Glomerular visceral epithelial cell (primary cell): Measurements from ENCODE around the gene PARD6B.
"Not testable (repeated sequence)": the region's sequence is repeated elsewhere in the genome, so short reads cannot be mapped to it uniquely, and the experiment has no call there.

Experiments
- DNase-seq: peaks from one replicate; pipeline ENCODE4 v3.0.0-alpha.2; 2016; ENCODE audit errors: extremely low spot score

Gene PARD6B

DNA sequence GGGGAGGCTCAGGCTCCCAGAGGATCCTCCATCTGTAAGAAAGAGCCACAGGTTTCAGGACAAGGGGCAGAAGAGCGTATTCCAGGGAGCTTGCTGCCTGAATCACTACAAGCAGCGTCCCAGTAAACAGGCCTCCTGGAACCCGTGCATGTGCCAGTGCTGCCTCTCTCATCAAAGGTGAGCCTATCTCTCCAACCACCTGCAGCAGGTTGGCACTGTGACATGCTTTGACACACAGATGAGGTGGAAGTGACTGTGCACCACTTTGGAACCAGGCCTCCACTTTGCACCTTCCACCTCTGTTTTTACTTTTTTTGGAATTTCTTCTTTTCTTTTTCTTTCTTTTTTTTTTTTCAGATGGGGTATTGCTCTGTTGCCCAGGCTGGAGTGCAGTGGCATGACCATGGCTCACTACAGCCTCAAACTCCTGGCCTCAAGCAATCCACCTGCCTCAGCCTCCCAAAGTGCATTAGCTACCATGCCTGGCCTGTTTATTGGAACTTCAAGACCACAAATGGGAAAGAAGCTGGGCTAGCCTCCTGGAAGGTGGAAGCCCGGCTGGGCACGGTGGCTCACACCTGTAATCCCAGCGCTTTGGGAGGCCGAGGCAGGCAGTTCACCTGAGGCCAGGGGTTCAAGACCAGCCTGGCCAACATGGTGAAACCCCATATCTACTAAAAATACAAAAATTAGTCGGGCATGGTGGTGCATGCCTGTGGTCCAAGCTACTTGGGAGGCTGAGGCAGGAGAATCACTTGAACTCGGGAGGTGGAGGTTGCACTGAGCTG lies 27.5 kb upstream of the PARD6B start:
- DNase-seq, result not testable (repeated sequence)

DNA sequence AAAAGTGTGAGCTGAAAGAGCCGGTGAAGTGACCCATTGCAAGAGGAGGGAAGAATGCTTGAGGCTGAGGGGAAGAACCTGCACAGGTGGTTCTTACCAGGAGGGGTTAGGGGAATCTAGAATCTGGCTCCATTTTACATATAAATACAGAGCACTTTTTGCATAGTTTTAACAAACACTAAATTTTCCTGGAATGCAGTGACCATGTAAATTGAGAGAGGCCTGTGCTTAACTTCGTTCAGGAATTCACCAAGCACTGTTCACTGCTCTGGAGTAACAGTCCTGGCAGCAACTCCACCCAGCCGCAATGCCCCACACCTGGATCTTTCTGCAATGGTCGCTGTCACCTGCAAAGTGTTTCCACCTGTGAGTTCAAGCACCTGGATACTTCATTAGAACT lies 26.9 kb upstream of the PARD6B start:
- no peak for DNase-seq

DNA sequence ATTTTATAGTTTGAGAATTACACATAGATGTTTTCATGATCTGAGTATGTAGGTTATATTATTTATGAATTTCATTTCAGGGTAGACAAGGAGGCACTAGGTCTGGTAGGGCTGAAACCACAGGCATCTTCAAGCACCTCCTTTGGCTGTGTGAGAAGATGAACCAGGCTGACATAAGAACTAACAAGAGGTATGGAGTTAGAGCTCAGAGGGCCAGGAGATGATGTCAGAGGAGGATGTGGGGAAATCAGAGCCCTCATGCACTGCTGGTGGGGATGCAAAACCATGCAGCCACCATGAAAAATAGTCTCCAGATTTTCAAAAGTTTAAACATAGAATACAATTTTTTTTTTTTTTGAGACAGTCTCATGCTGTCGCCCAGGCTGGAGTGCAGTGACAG lies 26.4 kb upstream of the PARD6B start:
- DNase-seq, result peak; percentile 53

DNA sequence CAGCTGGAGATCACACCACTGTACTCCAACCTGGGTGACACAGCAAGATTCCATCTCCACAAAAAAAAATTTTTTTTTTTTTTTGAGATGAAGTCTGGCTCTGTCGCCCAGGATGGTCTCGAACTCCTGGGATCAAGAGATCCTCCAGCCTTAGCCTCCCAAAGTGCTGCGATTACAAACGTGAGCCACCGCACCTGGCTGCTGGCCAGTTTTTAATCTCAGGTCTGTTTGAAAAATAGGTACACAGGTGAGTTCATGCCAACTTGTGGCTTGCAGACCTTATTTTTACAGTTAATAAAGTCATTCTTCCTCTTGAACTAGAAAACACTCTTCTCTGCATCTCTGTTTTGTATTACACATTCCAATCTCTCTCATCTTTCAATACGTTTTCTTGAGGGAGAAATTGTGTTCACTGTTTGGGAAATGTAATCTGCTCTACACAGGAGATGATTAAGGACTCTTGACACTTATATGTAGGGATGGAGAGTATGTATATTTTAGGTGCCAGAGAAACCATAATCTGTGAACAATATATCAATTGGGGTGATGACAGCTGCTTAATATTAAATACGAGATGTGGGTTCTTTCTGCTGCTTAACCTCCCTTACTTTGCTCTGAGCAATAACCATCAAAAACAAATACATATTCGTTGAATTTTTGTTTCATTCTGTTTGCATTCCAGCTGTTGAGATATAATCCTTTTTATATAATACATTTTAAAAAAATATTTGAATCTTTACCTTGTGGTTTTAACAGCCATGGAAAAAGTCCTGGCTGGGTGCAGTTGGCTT lies 22.3 kb upstream of the PARD6B start:
- no peak for DNase-seq

DNA sequence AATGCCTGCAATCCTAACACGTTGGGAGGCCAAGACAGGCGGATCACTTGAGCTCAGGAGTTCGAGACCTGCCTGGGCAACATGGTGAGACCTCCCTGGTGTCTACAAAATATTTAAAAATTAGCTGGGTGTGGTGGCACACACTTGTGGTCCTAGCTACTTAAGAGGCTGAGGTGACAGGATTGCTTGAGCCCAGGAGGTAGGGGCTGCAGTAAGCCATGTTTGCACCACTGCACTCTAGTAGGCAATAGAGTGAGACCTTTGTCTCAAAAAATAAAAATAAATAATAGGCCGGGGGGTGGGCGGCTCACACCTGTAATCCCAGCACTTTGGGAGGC lies 21.8 kb upstream of the PARD6B start:
- no peak for DNase-seq

DNA sequence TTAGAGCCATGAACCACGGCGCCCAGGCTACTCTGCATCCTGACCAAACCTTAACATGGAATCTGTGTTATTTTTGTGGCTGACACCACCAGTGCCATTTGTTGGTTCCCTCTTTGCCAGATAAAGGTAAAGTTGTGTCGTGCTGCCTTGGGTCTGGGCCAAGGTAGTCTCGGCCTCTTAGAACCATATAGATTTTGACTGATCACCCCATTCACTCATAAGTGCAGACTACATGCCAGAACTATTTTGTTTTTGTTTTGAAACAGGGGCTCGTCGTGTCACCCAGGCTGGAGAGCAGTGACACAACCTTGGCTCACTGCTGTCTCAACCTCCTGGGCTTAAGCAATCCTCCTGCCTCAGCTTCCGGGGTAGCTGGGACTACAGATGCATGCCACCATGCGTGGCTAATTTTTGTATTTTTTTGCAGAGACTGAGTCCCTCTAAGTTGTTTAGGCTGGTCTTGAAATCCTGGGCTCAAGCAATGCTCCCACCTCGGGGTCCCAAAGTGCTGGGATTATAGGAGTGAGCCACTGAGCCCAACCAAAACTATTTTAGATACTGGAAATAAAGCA lies 20.8 kb upstream of the PARD6B start:
- no peak for DNase-seq

DNA sequence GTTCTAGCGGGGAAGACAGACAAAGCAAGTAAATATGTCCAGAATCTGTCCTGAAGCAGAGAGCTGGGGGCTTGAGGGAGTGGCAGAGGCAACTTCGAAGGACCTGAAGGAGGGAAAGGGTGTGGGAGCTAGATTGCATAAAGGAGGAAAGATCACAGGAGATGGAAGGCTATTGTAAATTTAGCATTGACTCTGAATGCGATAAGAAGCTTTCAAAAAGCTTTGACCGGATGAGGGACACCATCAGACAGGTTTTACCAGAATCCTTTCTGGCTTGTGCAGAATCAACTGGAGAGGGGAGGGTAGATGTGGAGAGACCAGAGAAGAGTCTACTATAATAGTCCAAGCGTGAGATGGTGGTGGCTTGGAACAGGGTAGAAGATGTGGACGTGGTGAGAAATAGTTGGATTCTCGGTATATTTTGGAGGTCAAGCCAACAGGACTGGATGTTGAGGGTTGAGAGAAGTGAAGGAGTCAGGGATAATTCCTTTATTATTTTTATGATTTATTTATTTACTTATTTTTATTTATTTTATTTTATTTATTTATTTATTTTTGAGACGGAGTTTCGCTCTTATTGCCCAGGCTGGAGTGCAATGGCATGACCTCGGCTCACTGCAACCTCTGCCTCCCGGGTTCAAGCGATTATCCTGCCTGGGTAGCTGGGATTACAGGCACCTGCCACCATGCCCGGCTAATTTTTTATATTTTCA lies 20.1 kb upstream of the PARD6B start:
- no peak for DNase-seq

DNA sequence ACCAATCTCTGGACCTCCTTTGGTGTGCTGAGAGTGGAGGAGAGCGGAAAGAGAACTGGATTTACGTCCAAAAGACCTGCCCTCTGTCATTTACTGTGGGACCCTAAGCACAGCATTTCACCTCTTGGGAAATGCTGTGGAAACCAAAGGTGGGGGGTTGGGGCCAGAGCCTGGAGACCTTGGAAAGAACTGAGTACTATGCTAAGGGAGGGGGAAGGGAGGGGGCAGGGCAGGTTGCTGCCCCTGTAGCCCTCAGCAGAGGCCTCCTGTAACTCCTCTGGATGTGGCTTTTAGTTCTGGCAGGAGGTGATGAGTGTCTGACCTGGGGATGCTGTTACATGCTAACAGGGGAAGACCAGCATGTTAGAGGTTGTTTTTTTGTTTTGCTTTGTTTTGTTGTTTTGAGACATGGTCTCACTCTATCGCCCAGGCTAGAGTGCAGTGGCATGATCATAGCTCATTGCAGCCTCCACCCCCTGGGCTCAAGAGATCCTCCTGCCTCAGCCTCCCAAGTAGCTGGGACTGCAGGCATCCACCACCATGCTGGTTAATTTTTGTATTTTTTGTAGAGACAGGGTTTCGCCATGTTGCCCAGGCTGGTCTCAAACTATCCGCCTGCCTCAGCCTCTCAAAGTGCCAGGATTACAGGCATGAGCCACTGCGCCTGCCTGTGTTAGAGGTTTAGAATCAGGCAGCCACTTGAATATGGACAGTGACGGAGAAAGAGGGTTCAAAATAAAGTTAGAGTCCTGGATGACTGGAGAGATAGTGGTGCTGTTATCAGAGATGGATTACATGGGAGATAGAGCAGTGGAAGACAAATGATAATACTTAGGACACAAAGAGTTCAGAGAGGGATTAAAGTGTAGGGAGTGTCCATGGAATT lies 18.4 kb upstream of the PARD6B start:
- DNase-seq, result no peak

DNA sequence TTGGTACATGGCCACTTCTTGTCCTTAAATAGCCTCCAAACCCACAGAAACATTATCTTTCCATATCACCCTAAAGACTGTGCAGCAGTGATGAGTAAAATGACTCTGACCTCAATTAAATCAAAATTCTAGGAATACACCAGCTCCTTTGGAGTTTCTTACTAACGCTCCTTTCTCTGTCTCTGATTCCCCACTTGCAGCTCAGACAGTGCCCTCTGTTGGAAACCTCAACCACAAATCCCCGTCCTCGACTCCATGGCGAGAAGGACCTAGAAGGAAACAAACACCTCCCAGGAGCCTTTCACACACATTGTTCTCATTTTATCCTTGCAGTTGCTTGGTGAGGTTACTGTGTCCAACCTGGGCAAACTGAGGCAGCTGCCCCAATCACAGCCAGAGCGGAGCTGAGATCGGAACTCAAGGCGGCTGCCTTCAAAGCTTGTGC lies 17.7 kb upstream of the PARD6B start:
- no peak for DNase-seq

DNA sequence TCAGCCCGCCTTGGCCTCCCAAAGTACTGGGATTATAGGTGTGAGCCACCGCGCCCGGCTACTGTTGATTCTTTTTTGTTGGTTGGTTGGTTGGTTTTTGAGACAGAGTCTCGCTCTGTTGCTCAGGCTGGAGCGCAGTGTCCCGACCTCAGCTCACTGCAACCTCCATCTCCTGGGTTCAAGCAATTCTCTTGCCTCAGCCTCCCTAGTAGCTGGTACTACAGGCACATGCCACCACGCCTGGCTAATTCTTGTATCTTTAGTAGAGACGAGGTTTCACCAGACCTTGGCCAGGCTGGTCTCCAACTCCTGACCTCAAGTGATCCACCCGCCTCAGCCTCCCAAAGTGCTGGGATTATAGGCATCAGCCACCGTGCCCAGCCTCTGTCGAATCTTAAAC lies 17.0 kb upstream of the PARD6B start:
- DNase-seq, result not testable (repeated sequence)

DNA sequence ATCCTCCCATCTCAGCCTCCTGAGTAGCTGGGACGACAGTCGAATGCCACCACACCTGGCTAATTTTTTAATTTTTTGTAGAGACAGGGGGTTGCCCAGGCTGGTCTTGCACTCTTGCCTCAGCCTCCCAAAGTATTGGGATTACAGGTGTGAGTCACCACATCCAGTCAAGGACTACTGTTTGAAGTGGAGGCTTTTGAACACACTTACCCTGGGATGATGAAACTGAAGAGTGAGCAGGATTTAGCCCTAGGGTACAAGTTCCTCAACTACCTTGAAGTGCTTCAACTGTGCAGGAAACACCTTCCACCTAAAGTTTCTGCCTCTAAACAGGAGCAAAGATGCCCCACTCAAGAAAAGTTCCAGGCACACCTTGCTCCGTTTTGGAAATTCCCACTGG lies 15.7 kb upstream of the PARD6B start:
- no peak for DNase-seq

DNA sequence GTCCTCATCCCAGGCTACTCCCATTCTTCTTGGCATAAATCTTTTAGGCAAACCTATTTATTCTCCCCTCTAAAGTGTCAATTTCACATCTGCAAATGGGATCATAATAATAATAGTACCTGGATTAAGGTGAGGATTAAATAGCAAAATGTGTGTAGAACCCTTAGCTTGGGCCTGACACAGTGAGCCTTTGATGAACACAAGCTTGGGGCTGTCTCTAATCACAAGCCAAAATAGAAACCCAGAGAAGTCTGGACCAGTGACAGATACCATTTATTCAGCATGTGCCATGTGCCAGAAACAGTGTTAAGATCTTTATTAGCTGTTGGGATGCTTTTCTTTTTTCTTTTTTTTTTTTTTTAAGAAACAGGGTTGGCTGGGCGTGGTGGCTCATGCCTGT lies 14.9 kb upstream of the PARD6B start:
- DNase-seq, result no peak

DNA sequence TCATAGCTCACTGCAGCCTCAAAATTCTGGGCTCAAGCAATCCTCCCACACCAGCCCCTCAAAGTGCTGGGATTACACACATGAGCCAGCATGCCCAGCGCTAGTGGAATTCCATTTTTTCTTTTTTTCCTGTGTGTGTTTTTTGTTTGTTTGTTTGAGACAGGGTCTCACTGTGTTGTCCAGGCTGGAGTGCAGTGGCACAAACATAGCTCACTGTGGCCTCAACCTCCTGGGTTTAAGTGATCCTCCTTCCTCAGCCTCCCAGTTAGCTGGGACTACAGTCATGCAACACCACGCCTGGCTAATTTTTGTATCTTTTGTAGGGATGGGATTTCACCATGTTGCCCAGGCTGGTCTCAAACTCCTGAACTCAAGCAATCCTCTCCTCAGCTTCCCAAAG lies 14.1 kb upstream of the PARD6B start:
- no peak for DNase-seq

DNA sequence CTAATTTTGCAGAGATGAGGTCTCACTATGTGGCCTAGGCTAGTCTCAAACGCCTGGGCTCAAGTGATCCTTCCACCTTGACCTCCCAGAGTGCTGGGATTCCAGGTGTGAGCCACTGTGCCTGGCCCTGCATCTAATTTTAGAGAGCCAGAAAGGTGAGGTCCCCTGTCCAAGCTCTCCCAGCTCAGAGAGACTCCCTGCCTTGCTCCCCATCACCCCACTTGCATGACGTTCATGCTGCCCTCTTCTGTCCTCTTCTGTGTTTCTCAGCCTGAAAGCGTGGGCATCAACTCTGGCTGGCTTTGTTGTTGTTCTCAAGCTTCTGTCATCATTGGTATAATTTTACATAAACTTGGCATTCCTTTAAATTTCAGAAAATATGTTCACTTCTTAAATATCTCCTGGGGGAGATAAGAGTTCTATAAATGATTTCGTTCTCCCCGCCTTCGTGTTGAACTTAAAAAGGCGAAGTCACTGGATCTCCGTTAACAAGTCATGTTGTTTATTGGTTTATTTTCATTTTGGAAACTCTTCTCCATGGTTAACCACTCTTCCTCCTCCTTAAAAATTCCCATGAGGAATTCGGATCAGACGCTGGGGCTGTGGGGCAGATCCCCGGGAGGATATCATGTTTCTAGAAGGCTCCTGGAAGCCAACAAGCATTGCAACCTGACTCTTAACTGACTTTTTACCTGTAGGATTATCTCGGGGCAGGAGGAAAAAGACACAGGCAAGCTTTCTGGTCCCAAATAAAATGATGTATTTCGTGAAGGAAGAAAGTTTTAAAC lies 13.2 kb upstream of the PARD6B start:
- no peak for DNase-seq

DNA sequence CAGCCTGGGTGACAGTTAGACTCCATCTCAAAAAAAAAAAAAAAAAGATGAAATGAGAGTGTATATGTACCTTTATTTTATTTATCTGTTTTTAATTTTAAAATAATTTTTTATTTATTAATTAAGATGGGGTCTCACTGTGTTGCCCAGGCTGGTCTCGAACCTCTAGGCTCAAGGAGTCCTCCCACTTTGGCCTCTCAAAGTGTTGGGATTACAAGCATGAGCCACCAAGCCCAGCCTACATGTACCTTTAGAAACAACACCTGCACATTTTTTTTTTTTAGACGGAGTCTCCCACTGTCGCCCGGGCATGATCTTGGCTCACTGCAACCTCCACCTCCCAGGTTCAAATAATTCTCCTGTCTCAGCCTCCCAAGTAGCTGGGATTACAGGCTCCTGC lies 12.1 kb upstream of the PARD6B start:
- no peak for DNase-seq

DNA sequence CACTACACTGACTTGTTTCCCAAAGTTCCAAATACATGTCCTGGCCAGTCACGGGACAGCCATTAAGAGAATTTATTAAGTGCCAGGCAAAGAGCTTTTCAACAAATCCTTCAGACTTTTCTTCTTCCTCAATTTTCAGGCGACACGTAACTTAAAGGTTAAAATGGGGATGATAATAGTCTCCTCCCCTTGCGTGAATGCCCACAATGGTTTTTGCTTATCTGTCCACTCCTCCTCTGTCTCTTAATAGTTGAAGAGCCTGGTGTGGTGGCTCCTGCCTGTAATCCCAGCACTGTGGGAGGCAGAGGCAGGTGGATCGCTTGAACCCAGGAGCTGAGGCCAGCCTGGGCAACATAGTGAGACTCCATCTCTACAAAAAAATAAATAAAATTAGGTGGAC lies 11.4 kb upstream of the PARD6B start:
- DNase-seq, result no peak

DNA sequence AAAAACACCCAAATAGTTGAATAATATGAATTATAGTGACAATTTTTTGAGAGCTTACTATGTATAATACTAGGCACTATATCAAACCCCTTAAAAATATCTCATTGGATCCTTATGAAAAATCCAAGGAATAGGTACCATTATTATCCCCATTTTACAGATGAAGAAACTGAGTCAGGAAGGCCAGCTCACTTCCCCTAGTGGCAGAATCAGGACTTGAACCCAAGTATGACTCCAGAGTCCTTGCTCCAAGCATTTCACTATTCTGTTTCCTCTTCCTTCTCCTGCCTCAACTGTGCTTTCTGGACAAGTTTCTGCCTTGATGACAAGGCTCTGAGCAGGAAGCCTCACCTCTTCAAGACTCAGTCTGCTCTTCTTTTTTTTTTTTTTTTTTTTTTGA lies 10.8 kb upstream of the PARD6B start:
- DNase-seq, result no peak

DNA sequence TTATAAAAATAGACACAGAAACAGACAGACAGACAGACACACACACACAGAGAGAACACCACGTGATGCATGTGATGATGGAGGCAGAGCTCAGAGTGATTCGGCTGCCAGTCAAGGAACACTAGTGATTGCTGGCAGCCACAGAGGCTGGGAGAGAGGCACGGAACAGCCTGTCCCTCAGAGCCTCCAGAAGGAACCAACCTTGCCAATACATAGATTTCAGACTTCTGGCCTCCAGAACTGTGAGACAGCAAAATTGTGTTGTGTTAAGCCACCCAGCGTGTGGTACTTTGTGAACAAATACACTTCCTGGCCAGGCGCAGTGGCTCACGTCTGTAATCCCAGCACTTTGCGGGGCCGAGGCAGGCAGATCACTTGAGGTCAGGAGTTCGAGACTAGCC lies 9.5 kb upstream of the PARD6B start:
- DNase-seq, result no peak

DNA sequence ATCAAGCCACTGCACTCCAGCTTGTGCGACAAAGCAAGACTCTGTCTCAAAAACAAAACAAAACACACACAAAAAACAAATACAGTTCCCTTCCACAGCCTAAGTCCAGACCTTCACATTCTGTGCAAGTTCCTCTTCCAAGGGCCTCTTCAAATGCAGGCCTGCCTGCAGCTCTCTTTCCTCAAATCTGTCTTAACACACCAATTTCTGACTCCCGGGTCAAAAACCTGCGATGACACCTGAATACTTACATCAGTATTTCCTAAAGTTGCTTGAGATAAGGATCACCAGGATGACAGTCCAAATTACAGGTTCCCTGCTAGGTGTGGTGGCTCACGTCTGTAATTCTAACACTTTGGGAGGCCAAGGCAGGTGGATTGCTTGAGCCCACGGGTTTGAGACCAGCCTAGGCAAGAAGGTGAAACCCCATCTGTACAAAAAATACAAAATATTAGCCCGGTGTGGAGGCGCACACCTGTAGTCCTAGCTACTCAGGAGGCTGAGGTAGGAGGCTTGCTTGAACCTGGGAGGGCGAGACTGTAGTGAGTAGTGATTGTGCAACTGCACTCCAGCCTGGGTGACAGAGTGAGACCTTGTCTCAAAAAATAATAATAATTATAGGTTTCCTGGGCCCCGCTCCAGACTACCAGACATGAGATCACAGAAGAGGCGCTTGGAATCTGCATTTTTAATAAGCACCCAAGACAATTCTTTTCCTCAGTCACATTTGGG lies 8.8 kb upstream of the PARD6B start:
- DNase-seq, result no peak

DNA sequence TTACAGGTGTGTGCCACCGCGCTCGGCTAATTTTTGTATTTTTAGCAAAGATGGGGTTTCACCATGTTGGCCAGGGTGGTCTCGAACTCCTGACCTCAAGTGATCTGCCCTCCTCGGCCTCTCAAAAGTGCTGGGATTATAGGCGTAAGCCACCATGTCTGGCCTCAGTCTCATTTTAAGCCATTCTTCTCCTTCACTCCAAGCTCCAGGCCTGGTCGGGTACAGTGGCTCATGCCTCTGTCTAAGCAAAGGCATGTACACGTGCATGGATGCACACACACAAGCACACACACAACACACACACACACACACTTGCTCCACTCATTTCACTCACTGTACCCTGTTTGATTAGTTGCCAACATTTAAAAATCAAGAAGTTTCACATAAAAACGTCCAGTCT lies 7.7 kb upstream of the PARD6B start:
- DNase-seq, result no peak
